ENCODE measurements around the gene PPBP.

PPBP gene

DNA sequence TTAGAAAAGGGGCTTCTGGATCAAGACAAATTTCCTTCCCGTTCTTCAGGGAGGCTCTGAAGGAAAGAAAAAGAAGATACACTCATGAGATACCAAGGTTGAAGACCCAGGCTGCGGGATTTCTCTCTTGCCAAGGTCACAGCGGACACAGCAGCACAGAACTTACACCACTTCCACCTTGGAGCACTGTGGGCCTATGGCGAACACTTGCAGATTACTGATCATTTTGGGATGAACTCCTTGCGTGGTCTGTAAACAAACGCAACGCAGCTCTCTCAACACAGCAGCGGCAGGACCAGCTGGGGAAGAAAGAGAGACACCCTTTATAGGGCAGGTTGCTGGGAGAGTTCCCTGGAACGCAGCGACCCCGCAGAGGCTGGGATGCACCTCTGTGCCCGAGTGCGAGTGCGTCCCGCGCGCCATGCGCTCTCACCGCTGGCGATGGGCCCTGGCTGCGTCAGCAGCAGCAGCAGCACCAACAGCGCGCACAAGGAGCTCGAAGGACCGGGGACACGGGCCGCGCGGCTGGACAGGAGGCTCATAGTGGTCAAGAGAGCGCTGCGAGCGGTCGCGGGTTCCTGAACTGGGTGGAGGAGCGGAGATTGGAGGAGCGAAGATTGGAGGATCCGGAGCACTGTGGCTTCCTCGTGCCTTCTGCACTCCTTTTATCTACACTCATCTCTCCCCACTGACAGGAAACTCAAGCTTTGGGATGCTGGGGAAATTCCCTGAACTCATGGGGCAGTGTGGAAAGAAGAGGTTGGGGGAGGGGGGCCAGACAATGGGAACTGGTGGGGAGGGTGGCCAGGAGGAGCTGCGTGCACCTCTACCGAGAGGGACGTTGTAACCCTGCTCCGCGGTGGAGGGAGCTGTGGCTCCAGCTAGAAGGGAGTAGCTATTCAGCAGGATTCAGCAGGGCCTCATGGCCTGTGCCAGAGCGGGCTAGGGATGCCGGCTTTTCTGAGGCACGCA, 10.3 kb upstream of the PPBP start, which contains the start of gene CXCL5:
Gene CXCL5, minus strand, starts transcription at position 638 of the 972 bp plus-strand sequence. Its CDS starts 96 bp downstream, at position 542.
- TF ChIP-seq, protein P1, sequence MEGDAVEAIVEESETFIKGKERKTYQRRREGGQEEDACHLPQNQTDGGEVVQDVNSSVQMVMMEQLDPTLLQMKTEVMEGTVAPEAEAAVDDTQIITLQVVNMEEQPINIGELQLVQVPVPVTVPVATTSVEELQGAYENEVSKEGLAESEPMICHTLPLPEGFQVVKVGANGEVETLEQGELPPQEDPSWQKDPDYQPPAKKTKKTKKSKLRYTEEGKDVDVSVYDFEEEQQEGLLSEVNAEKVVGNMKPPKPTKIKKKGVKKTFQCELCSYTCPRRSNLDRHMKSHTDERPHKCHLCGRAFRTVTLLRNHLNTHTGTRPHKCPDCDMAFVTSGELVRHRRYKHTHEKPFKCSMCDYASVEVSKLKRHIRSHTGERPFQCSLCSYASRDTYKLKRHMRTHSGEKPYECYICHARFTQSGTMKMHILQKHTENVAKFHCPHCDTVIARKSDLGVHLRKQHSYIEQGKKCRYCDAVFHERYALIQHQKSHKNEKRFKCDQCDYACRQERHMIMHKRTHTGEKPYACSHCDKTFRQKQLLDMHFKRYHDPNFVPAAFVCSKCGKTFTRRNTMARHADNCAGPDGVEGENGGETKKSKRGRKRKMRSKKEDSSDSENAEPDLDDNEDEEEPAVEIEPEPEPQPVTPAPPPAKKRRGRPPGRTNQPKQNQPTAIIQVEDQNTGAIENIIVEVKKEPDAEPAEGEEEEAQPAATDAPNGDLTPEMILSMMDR (IDR thresholded peaks at IDR 0.05; ENCODE audit: low read depth, low read length), result no peak; the same call in 1 of the 2 replicates
- no peak for DNase-seq (ENCODE audit: extremely low read depth, low read depth)

DNA sequence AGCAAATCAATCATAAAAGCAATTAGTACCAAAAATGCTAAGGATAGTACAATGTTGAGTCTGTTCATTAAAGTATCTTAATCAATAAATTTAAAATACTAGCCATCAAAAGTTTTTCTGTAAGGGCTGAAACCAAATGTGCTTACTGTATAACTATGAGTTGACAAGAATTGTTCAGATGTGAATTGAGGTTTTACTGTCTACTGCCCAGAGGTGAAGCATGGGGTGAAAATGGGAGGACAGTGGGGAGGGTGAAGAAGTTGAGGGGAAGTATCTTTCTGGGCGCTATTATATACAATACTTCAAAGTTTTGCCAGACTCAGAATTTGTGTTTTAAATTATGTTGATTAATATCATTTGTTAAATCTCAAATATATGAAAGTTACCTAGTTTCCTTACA, 4.1 kb upstream of the PPBP start:
- no peak for DNase-seq (ENCODE audit: extremely low read depth, low read depth)
- TF ChIP-seq, protein P1 (IDR thresholded peaks at IDR 0.05; ENCODE audit: low read depth, low read length), result no peak

DNA sequence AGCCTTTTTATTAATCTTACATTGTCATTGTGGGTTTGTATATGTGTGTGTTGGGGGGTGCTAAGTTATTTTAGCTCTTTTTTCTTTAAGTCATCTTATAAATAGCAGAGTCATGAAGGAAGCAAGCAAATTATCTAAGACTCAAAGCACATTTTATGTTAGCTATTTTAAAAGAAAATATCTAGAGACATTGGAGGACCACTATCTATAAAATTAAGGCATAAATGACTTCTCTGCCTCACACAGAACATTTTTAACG, 3.7 kb upstream of the PPBP start:
- TF ChIP-seq, protein P1 (IDR thresholded peaks at IDR 0.05; ENCODE audit: low read depth, low read length), result no peak
- no peak for DNase-seq (ENCODE audit: extremely low read depth, low read depth)

DNA sequence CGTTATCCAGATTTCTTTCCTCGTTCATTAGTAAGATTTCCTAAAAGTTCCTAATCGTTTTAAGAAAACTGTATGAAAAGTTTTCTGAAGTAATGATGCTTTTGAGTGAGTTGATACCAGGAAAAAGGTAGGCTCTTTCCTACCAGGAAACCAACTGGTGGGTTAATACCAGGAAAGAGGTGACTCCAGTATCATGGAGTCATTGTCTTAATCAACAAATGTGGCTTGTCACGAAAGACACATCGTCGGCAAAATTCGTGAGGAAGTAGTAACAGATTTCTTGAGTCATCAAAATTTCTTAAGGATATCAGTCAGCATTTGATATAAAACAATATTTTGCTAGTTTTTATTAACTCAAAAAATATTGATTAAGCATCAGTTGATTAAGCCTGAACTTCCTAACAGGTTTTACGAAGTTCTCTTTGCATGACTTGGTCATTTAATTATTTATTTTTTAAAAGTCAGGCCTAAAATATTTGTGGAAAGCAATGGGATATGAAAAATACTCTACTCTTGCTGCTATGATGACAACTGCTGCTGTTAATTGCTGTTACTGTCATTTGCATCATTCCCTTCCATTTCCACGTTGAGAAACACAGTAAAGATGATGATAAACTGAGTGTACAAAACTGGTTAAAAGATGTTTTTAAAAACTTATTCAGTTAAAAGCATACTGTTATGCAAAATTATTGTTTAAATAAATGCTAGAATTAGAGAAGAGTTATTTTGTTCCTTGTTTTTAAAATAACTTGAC, 3.2 kb upstream of the PPBP start:
- TF ChIP-seq, protein P1 (IDR thresholded peaks at IDR 0.05; ENCODE audit: low read depth, low read length), result no peak
- DNase-seq (ENCODE audit: extremely low read depth, low read depth), result no peak

DNA sequence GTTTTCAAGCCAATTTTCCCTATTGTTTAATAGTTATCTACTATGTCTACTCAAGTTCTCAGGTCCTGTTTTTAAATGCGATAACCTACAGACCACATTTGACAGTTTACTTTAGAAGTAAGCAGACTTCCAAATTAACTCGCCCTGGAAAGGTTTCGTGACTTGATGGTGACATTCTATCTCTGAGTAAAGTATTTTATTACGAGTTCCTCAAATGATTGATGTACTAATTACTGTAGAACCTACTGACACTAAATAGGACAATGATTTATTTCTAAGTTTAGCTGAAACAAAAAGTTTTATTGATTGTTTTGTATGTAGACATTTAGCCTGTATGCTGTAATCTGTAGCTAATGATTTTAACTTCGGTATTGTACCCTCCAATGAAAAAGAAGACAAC, 1.9 kb upstream of the PPBP start:
- TF ChIP-seq, protein P1 (IDR thresholded peaks at IDR 0.05; ENCODE audit: low read depth, low read length), result no peak
- DNase-seq (ENCODE audit: extremely low read depth, low read depth), result no peak

DNA sequence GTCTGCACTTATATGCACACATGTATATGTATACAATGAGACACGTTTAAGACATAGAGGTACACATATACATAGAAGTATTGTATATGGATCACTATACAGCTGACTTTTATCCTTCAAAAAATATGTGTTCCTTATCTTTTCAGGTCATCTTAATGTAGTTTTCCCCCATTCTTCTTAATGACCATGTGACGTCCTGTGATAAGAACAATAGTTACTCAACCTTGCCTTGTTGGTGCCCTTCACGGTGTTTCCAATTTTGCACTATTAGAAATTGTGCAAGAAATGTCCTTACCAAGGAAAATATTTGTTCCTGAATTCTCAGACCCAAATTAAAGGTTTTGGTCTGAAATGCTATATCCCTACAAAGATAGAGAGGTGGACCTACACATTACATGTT, 1.0 kb upstream of the PPBP start:
- TF ChIP-seq, protein P1 (IDR thresholded peaks at IDR 0.05; ENCODE audit: low read depth, low read length), result no peak
- no peak for DNase-seq (ENCODE audit: extremely low read depth, low read depth)

DNA sequence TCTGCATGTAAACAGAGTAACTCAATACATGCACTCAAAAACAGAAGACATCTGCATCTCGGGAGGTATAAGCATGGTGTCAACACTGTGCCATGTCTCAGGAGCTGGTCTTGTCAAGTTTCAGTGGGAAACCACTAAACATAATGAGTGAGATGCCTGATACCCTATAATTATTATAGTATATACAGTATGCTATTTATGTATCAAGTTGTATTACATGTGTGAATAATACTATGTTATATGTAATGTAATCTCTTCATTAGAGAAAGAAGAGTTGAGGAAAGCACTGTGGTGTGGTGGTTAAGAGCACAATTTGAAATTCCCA, 2.5 kb downstream of the PPBP start:
- TF ChIP-seq, protein P1 (IDR thresholded peaks at IDR 0.05; ENCODE audit: low read depth, low read length), result no peak
- no peak for DNase-seq (ENCODE audit: extremely low read depth, low read depth)

All from AG09319 (cell line).